ENCODE results near the gene RLBP1.

Gene RLBP1

DNA sequence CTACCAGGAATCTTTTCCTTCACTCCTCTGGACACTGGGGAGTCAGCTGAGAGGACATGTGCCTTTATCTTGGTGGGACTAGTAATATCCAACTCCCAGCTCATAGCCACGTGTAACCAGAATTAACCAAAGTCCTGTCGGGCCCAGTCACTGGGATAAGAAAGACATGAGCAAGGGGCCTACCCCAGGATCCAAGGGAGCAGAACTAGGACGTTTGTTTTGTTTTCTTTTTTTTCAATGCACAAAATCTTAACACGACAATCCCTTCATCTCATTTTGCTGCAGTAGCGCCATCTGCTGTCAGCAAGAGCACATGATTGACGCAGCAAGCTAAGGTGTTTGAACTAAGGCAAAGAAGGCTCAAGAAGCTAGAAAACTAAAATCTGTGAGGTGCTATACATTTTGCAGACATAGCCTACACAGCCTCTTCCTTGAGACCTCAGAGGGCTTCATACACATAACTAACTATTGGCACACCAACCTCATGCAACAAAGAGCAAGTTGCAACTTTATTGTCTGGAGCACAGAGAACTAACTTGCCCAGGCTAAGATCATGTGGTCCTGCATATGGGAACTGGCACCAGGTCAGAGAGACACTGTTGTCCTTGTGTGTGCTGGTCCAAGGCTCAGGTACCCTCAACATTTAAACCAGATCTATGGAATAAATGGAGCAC is 43.6 kb downstream of the RLBP1 start:
- peak; percentile 73 for DNase-seq (ENCODE audit: low spot score)

DNA sequence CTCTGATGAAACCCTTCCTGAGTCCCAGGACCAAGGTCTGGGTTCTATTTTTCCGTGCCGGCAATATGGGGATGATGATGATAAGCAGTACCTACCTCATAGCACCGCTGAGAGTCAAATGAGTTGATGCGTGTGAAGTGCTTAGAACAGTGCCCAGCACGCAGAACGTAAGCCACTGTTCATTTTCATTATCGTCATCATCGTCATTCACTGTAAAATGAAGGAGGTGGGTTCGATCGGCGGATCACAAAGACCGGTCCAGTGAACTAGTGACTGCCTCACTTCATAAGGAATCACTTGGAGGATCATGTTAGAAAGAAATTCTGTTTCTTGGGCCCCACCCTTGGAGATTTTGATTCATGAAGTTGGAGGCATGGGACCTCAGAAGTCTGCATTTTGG is 44.3 kb downstream of the RLBP1 start:
- no peak for DNase-seq (ENCODE audit: low spot score)

DNA sequence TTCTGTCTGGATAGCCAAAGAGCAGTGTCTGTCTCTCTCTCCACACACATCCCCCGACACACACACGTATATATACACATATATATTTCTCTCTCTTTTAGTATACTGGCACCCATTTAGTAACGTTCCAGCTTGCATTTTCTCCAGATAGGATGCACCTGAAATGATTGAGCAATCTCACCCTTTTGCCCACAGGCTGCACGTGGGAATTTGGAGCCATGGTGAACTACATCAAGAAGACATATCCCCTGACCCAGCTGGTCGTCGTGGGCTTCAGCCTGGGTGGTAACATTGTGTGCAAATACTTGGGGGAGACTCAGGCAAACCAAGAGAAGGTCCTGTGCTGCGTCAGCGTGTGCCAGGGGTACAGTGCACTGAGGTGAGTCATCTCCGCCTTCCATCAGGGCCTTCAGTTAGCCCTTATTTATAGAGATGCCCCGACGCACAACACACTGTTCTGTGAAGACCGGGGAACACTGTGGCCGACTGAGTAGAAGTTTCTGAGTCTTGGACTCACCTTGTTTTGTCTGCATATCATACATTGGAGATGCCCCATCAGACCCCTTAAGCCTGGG is 45.7 kb downstream of the RLBP1 start:
- DNase-seq (ENCODE audit: low spot score) = no peak

DNA sequence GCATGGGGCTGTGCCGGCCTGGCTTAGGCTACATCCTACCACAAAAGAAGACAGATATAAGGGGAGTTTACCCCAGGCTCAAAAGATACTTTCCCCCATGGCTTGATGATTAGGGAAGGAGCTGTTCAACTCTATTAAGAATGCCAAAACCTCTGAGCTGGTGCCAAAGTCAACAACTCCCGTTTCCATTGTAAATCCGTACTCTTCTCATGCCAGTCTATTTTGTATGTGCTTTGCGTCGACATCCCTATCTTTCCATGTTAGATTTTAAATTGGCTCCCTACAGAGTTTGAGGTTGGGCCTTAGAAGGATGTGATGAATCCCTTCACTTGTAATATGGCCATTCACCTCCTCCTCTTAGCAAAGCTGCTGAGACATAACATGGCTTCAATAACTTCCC is 46.9 kb downstream of the RLBP1 start:
- DNase-seq (ENCODE audit: low spot score) = no peak

DNA sequence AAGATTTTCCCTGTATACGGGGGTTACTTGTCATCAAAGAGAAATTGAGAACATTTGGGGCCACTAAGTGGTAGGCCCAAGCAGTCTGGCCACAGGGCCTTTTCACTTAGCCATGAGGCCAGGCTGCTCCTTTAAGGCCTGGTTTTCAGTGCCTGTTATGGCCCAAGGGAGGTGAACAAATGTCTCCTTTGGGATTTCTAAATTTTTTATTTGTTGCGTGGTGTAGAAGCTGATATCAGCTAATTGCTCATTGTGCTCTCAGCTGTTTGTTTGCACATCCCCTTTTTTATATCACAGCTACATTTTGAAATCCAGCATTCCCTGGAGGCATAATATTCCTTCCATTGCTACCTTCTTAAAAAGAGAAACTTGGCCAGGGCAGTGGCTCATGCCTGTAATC is 48.5 kb downstream of the RLBP1 start:
- DNase-seq (ENCODE audit: low spot score) = no peak

DNA sequence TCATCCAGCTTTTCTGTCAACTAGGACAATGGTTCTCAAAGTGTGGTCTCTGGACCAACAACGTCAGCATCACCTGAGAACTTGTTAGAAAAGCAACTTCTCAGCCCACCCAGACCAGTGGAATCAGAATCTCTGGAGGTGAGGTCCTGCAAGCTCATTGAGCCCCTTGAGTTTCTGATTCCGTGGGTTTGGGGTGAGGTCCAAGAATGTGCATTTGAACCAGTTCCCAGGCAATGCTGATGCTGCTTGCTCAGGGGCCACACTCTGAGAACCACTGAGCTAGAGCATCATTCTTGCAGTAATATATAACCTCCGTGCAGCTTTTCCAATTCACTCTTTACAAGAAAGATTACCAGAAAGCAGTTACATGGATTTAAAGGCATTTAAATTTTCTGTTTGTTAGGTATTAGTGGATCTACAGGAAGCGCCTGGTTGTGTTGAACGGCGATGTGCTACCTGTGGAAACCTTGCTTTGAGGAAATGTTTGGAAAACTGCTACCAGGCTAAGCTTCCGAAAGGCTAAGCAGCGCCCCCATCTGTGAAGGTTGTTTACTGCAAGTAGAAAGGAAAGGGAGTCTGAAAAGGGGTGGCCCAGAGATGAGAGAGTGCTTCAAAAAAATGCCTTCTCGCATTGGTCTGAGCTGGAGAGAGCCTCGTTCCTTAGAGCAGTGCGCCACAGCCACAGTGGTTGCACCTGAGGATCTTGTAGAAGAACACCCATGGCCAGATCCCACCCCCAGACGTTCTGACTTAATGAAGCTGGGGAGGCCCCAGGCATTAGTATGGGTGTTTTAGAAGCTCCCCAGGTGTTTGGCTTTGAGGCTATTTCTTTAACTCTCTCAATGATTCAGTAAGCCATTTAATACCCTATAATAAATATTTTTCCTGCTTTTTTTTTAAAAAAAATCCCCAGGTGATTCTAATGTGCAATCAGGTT is 50.0 kb downstream of the RLBP1 start:
- DNase-seq (ENCODE audit: low spot score) = peak; percentile 78

DNA sequence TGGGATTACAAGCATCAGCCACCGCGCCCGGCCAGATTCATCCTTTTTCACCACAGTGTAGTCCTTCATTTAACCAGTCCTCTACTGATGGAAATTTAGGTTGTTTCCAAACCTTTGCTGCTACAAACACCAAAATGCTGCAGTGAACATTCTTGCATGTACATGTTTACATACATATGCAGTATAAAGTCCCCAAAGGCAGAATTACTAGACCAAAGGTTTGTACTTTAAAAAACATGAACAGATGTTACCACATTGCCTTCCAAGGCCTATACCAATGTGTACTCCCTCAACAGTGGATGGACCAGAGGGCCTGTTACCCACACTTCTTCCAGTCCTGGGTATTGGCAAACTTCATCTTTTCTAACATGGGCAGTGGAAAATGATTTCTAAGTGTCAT is 51.0 kb downstream of the RLBP1 start:
- no peak for DNase-seq (ENCODE audit: low spot score)

DNA sequence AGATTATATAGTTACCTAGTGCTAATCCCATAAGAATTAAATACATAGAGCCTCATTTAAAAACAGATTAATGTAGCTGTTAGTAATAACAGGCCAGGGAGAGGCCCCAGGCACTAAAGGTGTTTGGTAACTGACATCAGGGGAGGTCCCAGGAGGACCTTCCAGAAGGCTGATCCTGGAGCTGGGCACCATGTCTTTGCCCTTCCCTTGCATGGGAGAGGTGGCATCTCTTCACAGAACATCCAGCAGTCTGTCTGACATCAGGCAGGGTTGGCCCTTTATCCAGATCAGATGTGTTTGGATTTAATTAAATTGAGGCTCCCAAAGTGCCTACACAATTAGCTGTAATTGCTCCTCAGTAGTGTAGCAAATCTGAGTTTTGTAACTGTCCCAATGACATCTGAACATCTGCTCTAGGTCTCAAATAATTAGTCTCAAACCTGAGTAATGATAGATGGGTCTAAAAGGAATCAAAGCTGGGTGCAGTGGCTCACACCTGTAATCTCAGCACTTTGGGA is 53.0 kb downstream of the RLBP1 start:
- DNase-seq (ENCODE audit: low spot score) = no peak

DNA sequence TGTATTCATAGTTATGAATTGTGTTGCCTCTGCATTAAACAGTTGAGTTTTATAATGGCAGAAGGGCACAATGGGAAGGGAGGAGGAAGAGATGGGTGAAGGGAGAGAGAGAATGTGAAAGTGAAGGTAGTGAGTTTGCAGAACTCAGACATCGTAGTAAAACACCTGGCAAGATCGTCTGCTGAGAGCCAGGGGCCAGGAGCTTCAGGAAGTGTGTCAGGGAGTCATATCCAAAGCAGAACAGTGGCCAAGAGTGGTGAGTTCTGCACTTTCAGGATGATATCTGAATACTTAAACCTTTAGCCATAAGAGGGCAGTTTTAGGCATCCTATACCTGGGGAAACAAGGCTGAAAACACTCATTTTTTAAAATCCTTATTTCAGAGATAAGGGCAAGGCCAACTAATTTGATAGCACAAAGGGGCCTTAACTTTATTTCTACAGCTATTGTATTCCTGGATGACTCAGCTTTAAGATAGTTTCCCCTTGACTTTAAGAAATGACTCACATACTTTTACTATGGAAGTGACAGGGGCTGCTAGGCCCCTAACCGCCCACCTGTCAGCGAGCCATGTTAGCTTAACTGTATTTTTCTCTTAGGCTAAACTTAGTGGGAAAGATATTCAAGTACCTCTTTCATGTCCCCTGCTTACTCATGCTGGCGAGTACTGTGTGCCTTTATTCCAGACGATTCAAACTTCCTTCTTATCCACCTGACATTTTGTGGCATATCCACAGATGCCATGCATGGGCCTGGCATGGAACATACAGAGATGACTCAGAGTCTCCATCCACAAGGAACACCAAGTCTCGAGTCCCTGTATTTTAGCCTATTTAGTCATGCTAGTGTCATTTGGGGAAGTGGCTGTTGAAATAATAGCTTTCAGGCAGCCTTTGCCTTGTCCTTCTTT is 53.9 kb downstream of the RLBP1 start:
- DNase-seq (ENCODE audit: low spot score) = no peak

DNA sequence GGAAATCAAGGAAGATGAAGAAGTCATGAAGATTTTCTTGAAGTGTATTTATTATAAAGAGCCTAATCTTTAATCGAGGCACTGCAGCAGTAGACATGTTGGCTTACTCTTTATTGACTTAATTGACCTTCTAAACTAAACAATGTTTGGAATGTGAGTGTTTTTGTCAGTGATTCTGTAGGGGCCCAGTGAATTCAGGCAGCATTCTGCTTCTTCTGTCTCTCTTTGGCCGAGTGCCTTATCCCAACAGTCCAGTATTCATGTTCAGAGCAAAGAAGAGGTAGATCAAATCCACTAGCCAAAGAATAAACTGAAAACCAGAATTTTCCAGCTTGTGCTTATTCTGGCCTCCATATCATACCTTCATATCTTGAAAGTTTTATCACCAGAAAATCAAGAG is 55.7 kb downstream of the RLBP1 start:
- DNase-seq (ENCODE audit: low spot score) = no peak

DNA sequence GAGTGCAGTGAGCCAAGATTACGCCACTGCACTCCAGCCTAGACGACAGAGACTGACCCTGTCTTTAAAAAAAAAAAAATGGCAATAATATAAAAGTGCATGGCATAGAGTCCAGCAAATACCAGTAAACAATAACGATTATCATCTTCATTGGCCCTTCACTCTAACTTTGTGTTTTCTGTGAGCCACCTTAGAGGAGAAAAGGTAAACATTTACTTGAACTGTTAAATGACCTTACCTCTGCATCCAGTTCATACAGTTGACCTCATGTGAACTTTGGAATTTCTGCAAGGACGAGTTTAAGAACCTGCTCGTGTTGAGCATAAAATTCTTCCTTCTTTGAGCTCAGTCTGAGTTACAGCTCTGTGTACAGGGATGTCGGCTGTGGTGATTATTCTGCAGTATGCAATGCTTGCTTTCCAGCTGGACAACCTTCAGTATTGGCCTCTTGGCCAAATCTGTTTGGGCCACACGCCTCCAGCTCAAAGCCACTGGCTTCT is 56.6 kb downstream of the RLBP1 start:
- no peak for DNase-seq (ENCODE audit: low spot score)

DNA sequence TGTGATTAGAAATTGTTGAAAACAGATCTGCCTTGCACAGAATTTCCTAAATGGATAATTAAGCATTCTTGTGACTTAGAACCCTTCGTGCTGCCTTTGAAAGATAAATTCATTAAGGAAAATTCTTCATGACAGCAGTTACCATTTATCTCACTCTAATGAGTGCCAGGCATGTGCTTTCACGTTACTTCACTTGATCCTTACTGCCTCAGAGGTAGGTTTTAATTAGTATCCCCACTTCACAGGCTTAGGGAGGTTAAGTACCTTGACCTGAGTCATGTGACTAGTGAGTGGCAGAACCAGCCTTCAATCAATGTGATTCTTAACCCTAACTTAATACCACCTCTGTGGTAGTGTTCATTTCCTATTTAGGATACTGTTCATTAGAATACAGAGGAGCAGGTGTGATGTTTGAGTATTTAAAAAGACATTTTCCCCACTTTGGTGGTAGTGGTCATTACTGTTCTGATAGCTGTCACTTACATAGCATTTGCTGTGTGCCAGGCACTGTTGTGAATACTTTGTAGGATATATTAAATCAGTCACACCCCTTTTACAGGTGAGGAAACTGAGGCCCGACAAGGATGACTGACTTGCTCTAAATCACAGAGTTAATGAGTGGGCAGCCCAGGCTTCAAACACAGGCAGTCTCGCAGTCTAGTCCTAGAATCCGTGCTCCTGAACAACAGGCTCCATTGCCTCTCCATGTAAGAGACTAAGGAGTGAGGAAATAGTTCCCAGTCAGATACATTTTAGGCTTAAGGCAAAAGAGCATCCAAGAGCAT is 57.9 kb downstream of the RLBP1 start:
- no peak for DNase-seq (ENCODE audit: low spot score)

DNA sequence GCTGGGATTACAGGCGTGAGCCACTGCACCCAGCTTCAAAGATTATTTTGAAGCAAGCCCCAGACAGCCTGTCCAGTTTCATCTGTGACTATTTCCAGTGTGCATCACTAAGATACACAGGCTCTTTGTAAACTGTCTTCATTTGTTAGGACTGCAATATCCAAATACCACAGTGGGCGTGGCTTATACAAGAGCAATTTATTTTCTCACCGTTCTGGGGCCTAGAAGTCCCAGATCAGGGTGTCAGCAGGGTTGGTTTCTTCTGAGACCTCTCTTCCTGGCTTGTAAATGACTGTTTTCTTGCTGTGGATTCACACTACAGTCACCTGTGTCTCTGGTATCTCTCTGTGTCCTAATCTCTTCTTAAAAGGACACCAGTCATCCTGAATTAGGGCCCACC is 59.7 kb downstream of the RLBP1 start:
- no peak for DNase-seq (ENCODE audit: low spot score)

Measured in iPS-NIHi11 (cell line).